SK-N-SH (cell line): ENCODE measurements around the gene PCDHGB4. TPM values are rescaled to one million over a fixed set of nuclear protein-coding genes. Genes with fewer than 3 reads are reported as not detected.

Source experiments
- CTCF ChIA-PET: fragments of 300-600, 350-600 bp; formaldehyde crosslinking; extraction: SDS; loops from one replicate; lab custom pipeline; 2021; lab: Yijun Ruan, JAX
- POLR2A ChIA-PET: fragments of 350-600 bp; sonication (Branson Sonifier 250); formaldehyde crosslinking; extraction: SDS; loops from one replicate; lab custom pipeline; 2020; ENCODE audit warnings: antibody characterized with exemption, inconsistent platforms; lab: Yijun Ruan, JAX
- DNase-seq: peaks from one replicate; pipeline ENCODE4 v3.0.0; 2012
- H2AFZ ChIP-seq: fragments of 200-600 bp; sonication (generic); 2 replicates; pipeline ENCODE4 v1.8.1; 2016; ENCODE audit warnings: antibody characterized with exemption, mild to moderate bottlenecking, low read depth
- H3F3A ChIP-seq: fragments of 200-600 bp; sonication (generic); replicated peaks from 2 replicates; pipeline ENCODE3; 2016; ENCODE audit warnings: antibody characterized with exemption, mild to moderate bottlenecking; ENCODE audit not compliant: insufficient read depth
- H3K27ac ChIP-seq, 2 experiments: fragments of 200-500 bp in 1 of 2; fragments of 200-600 bp in 1 of 2; sonication (Bioruptor generic) in 1 of 2; sonication (generic), shearing (Covaris generic) in 1 of 2; 2 replicates each; pipeline versions ENCODE4 v1.5.1 to v1.6.1; 2014 to 2016; ENCODE audit warnings: low read depth in 2 of 2, inconsistent platforms in 1 of 2, low read length in 1 of 2, mild to moderate bottlenecking in 1 of 2, mixed read lengths in 1 of 2
- H3K27me3 ChIP-seq: fragments of 200-600 bp; sonication (generic), shearing (Covaris generic); 2 replicates; pipeline ENCODE4 v1.6.1; 2016; ENCODE audit warnings: mixed run types; ENCODE audit not compliant: insufficient read depth
- H3K36me3 ChIP-seq, 2 experiments: fragments of 200-500 bp in 1 of 2; fragments of 200-600 bp in 1 of 2; sonication (Bioruptor generic) in 1 of 2; sonication (generic) in 1 of 2; replicated peaks in 1 of 2; 2 replicates each; pipeline versions ENCODE3 to v1.5.1; 2014 to 2016; ENCODE audit warnings: low read length in 1 of 2, mild to moderate bottlenecking in 1 of 2; ENCODE audit not compliant: insufficient read depth in 2 of 2, control insufficient read depth in 1 of 2
- H3K4me1 ChIP-seq, 2 experiments: fragments of 200-500 bp in 1 of 2; fragments of 200-600 bp in 1 of 2; sonication (Bioruptor generic) in 1 of 2; sonication (generic), shearing (Covaris generic) in 1 of 2; 2 replicates each; pipeline versions ENCODE4 v1.5.1 to v1.6.1; 2014 to 2016; ENCODE audit warnings: low read depth in 1 of 2, low read length in 1 of 2, mixed run types in 1 of 2; ENCODE audit not compliant: insufficient read depth in 2 of 2, control insufficient read depth in 1 of 2
- H3K4me2 ChIP-seq: fragments of 200-600 bp; sonication (generic), shearing (Covaris generic); 2 replicates; pipeline ENCODE4 v1.6.1; 2017; ENCODE audit warnings: mixed run types
- H3K4me3 ChIP-seq, 2 experiments: fragments of 200-500 bp in 1 of 2; fragments of 200-600 bp in 1 of 2; sonication (Bioruptor generic) in 1 of 2; sonication (generic), shearing (Covaris generic) in 1 of 2; 2 replicates each; pipeline versions ENCODE4 v1.5.1 to v1.8.1; 2014 to 2016; ENCODE audit warnings: low read depth in 2 of 2, inconsistent platforms in 1 of 2, low read length in 1 of 2, mild to moderate bottlenecking in 1 of 2, mixed read lengths in 1 of 2, moderate library complexity in 1 of 2
- H3K79me2 ChIP-seq: fragments of 200-600 bp; sonication (generic); 2 replicates; pipeline ENCODE4 v1.8.1; 2017; ENCODE audit warnings: mild to moderate bottlenecking; ENCODE audit not compliant: insufficient read depth
- H3K9ac ChIP-seq: fragments of 200-600 bp; sonication (generic); 2 replicates; pipeline ENCODE4 v1.6.1; 2017; ENCODE audit warnings: mixed run types
- H3K9me2 ChIP-seq: fragments of 200-600 bp; sonication (generic); 2 replicates; pipeline ENCODE4 v1.6.1; 2017; ENCODE audit warnings: mixed run types
- H3K9me3 ChIP-seq: fragments of 200-600 bp; sonication (generic); 2 replicates; pipeline ENCODE4 v1.6.1; 2017; ENCODE audit warnings: mixed run types, mild to moderate bottlenecking, moderate library complexity
- H4K20me1 ChIP-seq: fragments of 200-600 bp; sonication (generic); 2 replicates; pipeline ENCODE4 v1.6.1; 2017; ENCODE audit warnings: mild to moderate bottlenecking, mixed run types; ENCODE audit not compliant: insufficient read depth
- ELF1 ChIP-seq: IDR thresholded peaks from 2 replicates; pipeline ENCODE4 v1.4.0; 2012
- EP300 ChIP-seq, 2 experiments: IDR thresholded peaks; 2 replicates each; pipeline versions ENCODE4 v1.4.0 to v1.6.1; 2012; ENCODE audit warnings: borderline replicate concordance in 1 of 2, low read depth in 1 of 2, low read length in 1 of 2
- EZH2phosphoT487 ChIP-seq: fragments of 200-600 bp; sonication (generic); IDR thresholded peaks from 2 replicates; pipeline ENCODE4 v1.6.1; 2017; ENCODE audit warnings: low read depth, mixed run types, mild to moderate bottlenecking, antibody characterized with exemption, moderate library complexity, borderline replicate concordance
- FOXJ3 ChIP-seq: sonication (generic); formaldehyde crosslinking; IDR thresholded peaks from 2 replicates; pipeline ENCODE4 v1.5.1; 2020; ENCODE audit warnings: mild to moderate bottlenecking, missing genetic modification reagents
- FOXM1 ChIP-seq: IDR thresholded peaks from 2 replicates; pipeline ENCODE4 v1.4.0; 2012; ENCODE audit warnings: low read depth, mild to moderate bottlenecking
- NFIC ChIP-seq: IDR thresholded peaks from 2 replicates; pipeline ENCODE4 v1.4.0; 2012; ENCODE audit warnings: borderline replicate concordance
- NRF1 ChIP-seq: IDR thresholded peaks from 2 replicates; pipeline ENCODE4 v1.6.1; 2012; ENCODE audit warnings: low read depth, mild to moderate bottlenecking, low read length
- POLR2AphosphoS5 ChIP-seq: IDR thresholded peaks from 2 replicates; pipeline ENCODE4 v1.6.1; 2012; ENCODE audit warnings: low read depth, low read length
- RXRA ChIP-seq: IDR thresholded peaks from 2 replicates; pipeline ENCODE4 v1.4.0; 2012; ENCODE audit warnings: low read depth, mild to moderate bottlenecking, borderline replicate concordance
- SIN3A ChIP-seq: IDR thresholded peaks from 2 replicates; pipeline ENCODE4 v1.6.1; 2012; ENCODE audit warnings: low read depth, mild to moderate bottlenecking, low read length, moderate library complexity, borderline replicate concordance
- SMC3 ChIP-seq: IDR thresholded peaks from 2 replicates; pipeline ENCODE4 v1.6.1; 2012; ENCODE audit warnings: low read depth, low read length, improper control_type of control experiment
- TCF12 ChIP-seq: IDR thresholded peaks from 2 replicates; pipeline ENCODE4 v1.4.0; 2012
- YY1 ChIP-seq: IDR thresholded peaks from 2 replicates; pipeline ENCODE4 v1.4.0; 2012; ENCODE audit warnings: low read depth, mild to moderate bottlenecking
- WGBS: methylation state at CpG from one replicate; pipeline ENCODE4 v1.1.6; 2017; ENCODE audit warnings: low lambda C conversion rate; 5-methylcytosine and 5-hydroxymethylcytosine counted together
- polyA plus RNA-seq, 3 experiments: library from polyadenylated mRNA; depleted of rRNA; stranded (reverse); fragments of >200 nt; gene quantifications; 2 replicates each; pipeline ENCODE4 v1.2.3, GENCODE V29; 2012
- TF ChIP-seq, protein P1 (sequence below): IDR thresholded peaks from 2 replicates; pipeline ENCODE4 v1.4.0; 2012; ENCODE audit warnings: low read depth
- TF ChIP-seq, protein P2 (sequence below): IDR thresholded peaks from 2 replicates; pipeline ENCODE4 v1.6.1; 2012; ENCODE audit warnings: mild to moderate bottlenecking, low read depth, low read length, moderate library complexity
- TF ChIP-seq, protein P3 (sequence below): fragments of 150-350 bp; IDR thresholded peaks from 2 replicates; pipeline ENCODE4 v1.6.1; 2016; ENCODE audit warnings: mild to moderate bottlenecking, low read depth, low read length
- TF ChIP-seq, protein P4 (sequence below): IDR thresholded peaks from 2 replicates; pipeline ENCODE4 v1.4.0; 2012; ENCODE audit warnings: low read depth, borderline replicate concordance
- TF ChIP-seq, protein P5 (sequence below): fragments of 200-600 bp; sonication (generic); IDR thresholded peaks from 2 replicates; pipeline ENCODE4 v1.6.1; 2017; ENCODE audit warnings: antibody characterized with exemption, mild to moderate bottlenecking, moderate library complexity

The PCDHGB4 gene
- polyA plus RNA-seq, 1 of the 3 experiments (the other 2 are of a cell fraction) = 0.64 TPM

DNA sequence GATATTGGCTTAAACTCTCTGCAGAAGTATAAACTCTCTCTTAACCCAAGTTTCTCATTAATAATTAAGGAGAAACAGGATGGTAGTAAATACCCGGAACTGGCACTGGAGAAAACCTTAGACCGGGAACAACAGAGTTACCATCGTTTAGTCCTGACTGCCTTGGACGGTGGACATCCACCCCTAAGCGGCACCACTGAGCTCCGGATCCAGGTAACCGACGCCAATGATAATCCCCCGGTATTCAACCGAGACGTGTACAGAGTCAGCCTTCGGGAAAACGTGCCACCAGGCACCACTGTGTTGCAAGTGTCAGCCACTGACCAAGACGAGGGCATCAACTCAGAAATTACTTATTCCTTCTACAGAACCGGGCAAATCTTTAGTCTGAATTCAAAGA is 11.1 kb downstream of the PCDHGB4 start:
- H3K36me3 ChIP-seq = peaks cover 0 to 2% of the 10 kb centered on the region in 2 experiments
- TF ChIP-seq NRF1 (no peak), ELF1 (no peak), FOXM1 (no peak), SMC3 (no peak), SIN3A (no peak), TCF12 (no peak), EZH2phosphoT487 (no peak), POLR2AphosphoS5 (no peak), FOXJ3 (no peak), RXRA (no peak), NFIC (no peak), YY1 (no peak), EP300 (IDR thresholded peaks at IDR 0.05; ENCODE audit: borderline replicate concordance in 1 of 2, low read depth in 1 of 2, low read length in 1 of 2) (no peak)
- TF ChIP-seq, protein P1, sequence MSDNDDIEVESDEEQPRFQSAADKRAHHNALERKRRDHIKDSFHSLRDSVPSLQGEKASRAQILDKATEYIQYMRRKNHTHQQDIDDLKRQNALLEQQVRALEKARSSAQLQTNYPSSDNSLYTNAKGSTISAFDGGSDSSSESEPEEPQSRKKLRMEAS = no peak
- TF ChIP-seq, protein P2, sequence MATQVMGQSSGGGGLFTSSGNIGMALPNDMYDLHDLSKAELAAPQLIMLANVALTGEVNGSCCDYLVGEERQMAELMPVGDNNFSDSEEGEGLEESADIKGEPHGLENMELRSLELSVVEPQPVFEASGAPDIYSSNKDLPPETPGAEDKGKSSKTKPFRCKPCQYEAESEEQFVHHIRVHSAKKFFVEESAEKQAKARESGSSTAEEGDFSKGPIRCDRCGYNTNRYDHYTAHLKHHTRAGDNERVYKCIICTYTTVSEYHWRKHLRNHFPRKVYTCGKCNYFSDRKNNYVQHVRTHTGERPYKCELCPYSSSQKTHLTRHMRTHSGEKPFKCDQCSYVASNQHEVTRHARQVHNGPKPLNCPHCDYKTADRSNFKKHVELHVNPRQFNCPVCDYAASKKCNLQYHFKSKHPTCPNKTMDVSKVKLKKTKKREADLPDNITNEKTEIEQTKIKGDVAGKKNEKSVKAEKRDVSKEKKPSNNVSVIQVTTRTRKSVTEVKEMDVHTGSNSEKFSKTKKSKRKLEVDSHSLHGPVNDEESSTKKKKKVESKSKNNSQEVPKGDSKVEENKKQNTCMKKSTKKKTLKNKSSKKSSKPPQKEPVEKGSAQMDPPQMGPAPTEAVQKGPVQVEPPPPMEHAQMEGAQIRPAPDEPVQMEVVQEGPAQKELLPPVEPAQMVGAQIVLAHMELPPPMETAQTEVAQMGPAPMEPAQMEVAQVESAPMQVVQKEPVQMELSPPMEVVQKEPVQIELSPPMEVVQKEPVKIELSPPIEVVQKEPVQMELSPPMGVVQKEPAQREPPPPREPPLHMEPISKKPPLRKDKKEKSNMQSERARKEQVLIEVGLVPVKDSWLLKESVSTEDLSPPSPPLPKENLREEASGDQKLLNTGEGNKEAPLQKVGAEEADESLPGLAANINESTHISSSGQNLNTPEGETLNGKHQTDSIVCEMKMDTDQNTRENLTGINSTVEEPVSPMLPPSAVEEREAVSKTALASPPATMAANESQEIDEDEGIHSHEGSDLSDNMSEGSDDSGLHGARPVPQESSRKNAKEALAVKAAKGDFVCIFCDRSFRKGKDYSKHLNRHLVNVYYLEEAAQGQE = no peak
- TF ChIP-seq, protein P3, sequence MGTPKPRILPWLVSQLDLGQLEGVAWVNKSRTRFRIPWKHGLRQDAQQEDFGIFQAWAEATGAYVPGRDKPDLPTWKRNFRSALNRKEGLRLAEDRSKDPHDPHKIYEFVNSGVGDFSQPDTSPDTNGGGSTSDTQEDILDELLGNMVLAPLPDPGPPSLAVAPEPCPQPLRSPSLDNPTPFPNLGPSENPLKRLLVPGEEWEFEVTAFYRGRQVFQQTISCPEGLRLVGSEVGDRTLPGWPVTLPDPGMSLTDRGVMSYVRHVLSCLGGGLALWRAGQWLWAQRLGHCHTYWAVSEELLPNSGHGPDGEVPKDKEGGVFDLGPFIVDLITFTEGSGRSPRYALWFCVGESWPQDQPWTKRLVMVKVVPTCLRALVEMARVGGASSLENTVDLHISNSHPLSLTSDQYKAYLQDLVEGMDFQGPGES = no peak
- TF ChIP-seq, protein P4, sequence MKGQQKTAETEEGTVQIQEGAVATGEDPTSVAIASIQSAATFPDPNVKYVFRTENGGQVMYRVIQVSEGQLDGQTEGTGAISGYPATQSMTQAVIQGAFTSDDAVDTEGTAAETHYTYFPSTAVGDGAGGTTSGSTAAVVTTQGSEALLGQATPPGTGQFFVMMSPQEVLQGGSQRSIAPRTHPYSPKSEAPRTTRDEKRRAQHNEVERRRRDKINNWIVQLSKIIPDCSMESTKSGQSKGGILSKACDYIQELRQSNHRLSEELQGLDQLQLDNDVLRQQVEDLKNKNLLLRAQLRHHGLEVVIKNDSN = no peak
- TF ChIP-seq, protein P5, sequence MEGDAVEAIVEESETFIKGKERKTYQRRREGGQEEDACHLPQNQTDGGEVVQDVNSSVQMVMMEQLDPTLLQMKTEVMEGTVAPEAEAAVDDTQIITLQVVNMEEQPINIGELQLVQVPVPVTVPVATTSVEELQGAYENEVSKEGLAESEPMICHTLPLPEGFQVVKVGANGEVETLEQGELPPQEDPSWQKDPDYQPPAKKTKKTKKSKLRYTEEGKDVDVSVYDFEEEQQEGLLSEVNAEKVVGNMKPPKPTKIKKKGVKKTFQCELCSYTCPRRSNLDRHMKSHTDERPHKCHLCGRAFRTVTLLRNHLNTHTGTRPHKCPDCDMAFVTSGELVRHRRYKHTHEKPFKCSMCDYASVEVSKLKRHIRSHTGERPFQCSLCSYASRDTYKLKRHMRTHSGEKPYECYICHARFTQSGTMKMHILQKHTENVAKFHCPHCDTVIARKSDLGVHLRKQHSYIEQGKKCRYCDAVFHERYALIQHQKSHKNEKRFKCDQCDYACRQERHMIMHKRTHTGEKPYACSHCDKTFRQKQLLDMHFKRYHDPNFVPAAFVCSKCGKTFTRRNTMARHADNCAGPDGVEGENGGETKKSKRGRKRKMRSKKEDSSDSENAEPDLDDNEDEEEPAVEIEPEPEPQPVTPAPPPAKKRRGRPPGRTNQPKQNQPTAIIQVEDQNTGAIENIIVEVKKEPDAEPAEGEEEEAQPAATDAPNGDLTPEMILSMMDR = no peak
- TF ChIP-seq, all 33 proteins: peak for 0
- no peaks in the 10 kb centered on the region for H3K9me2 ChIP-seq
- no peaks in the 10 kb centered on the region for H3K4me1 ChIP-seq
- no peaks in the 10 kb centered on the region for H3F3A ChIP-seq
- no peaks in the 10 kb centered on the region for H3K27me3 ChIP-seq
- H4K20me1 ChIP-seq = no peaks in the 10 kb centered on the region
- H3K9ac ChIP-seq = no peak overlapping the region
- no peak overlapping the region for H3K27ac ChIP-seq
- no peak overlapping the region for H3K4me3 ChIP-seq
- ChIA-PET CTCF (interaction anchor here (1.0 kb wide), 1 partner anchor 159 kb away, joined by 4 read pairs; no protein-coding TSS in a partner anchor), POLR2A (no interaction called here)
- H3K4me2 ChIP-seq = no peak overlapping the region
- peaks cover 9% of the 10 kb centered on the region for H3K9me3 ChIP-seq
- no peaks in the 10 kb centered on the region; the same call in 1 of the 2 replicates for H3K79me2 ChIP-seq
- WGBS = 66% methylated on average over 14 of the region's 15 CpGs
- DNase-seq = no peak
- H2AFZ ChIP-seq = no peak overlapping the region
